Esophagus muscularis mucosa (tissue), 4 donors: ENCODE results near the gene SMIM26. TPM values are rescaled to one million over a fixed set of nuclear protein-coding genes. Genes with fewer than 3 reads are reported as not detected.

Experiments used
- DNase-seq: peaks from one replicate; pipeline ENCODE4 v3.0.0-alpha.2; 2017; ENCODE audit errors: extremely low spot score
- H3K27ac ChIP-seq, 4 donors: fragments of 200-600 bp; sonication (generic); replicated peaks in 1 of 4; 1 replicate in 3 of 4; 2 replicates in 1 of 4; pipeline ENCODE4 v1.5.1; 2016 to 2019; ENCODE audit warnings: mild to moderate bottlenecking in 1 of 4
- H3K27me3 ChIP-seq, 4 donors: fragments of 200-600 bp; sonication (generic); one replicate each; pipeline versions ENCODE4 v1.5.1 to v1.6.0; 2016 to 2019
- H3K36me3 ChIP-seq, 4 donors: fragments of 200-600 bp; sonication (generic); one replicate each; pipeline ENCODE4 v1.5.1; 2016 to 2019
- H3K4me1 ChIP-seq, 4 donors: fragments of 200-600 bp; sonication (generic); one replicate each; pipeline ENCODE4 v1.5.1; 2016 to 2019
- H3K4me3 ChIP-seq, 4 donors: fragments of 200-600 bp; sonication (generic); 1 replicate in 2 of 4; 2 replicates in 2 of 4; pipeline ENCODE4 v1.5.1; 2016 to 2019; ENCODE audit warnings: mild to moderate bottlenecking in 4 of 4, moderate library complexity in 1 of 4
- H3K9me3 ChIP-seq, 4 donors: fragments of 200-600 bp; sonication (generic); 1 replicate in 3 of 4; 2 replicates in 1 of 4; pipeline ENCODE4 v1.5.1; 2016 to 2019
- CTCF ChIP-seq, 3 experiments: fragments of 200-600 bp in 2 of 3; fragments of 450-650 bp in 1 of 3; sonication (generic) in 2 of 3; IDR thresholded peaks; one replicate each; pipeline ENCODE4 v1.5.1; 2017 to 2019; ENCODE audit warnings: antibody characterized with exemption in 3 of 3, mild to moderate bottlenecking in 2 of 3, moderate library complexity in 1 of 3
- EP300 ChIP-seq: sonication (generic); formaldehyde crosslinking; IDR thresholded peaks from one replicate; pipeline ENCODE4 v1.6.1; 2017; ENCODE audit warnings: antibody characterized with exemption
- POLR2A ChIP-seq: fragments of 450-650 bp; IDR thresholded peaks from one replicate; pipeline ENCODE4 v1.6.1; 2017; ENCODE audit warnings: antibody characterized with exemption, moderate library complexity, mild to moderate bottlenecking, low read depth
- POLR2AphosphoS5 ChIP-seq, 2 donors: sonication (generic); formaldehyde crosslinking; IDR thresholded peaks; one replicate each; pipeline ENCODE4 v1.6.1; 2017; ENCODE audit warnings: antibody characterized with exemption in 2 of 2
- WGBS: methylation state at CpG from one replicate; pipeline ENCODE4 v1.1.5; 2018; 5-methylcytosine and 5-hydroxymethylcytosine counted together
- intact Hi-C: fragments of 100-400 bp; cut with DNase I; formaldehyde crosslinking; loops from one replicate; pipeline ENCODE4 v1.15.1; 2023
- total RNA-seq, 4 donors: library from RNA; depleted of rRNA; stranded (reverse); fragments of >200 nt; gene quantifications; one replicate each; pipeline versions ENCODE4 v1.1.0 to v1.2.1, GENCODE V29; 2016

Gene SMIM26
- total RNA-seq, 4 donors from 2014 or later, result 74.4 to 165 (median 121) TPM

GRCh38 chr20:18571578-18571977, 4.3 kb downstream of the SMIM26 start:
- Histone ChIP-seq H3K9me3 (no peaks in the 10 kb centered on the region), H3K27ac (no peak overlapping the region), H3K4me3 (no peak overlapping the region), H3K27me3 (no peaks in the 10 kb centered on the region), H3K36me3 (peaks cover 0 to 31% (median 20%) of the 10 kb centered on the region in 4 donors), H3K4me1 (peaks cover 3 to 18% (median 16%) of the 10 kb centered on the region in 4 donors)
- 79% methylated on average over 2 of the region's 2 CpGs for WGBS
- DNase-seq, result no peak
- intact Hi-C loops, result no loop called here
- TF ChIP-seq POLR2A (no peak), EP300 (no peak), CTCF (IDR thresholded peaks at IDR 0.05) (no peak), POLR2AphosphoS5 (IDR thresholded peaks at IDR 0.05) (no peak)

- Histone ChIP-seq H3K9me3 (no peaks in the 10 kb centered on the region), H3K27me3 (no peaks in the 10 kb centered on the region), H3K36me3 (no peaks in the 10 kb centered on the region), H3K4me3 (no peak overlapping the region), H3K4me1 (no peaks in the 10 kb centered on the region), H3K27ac (no peak overlapping the region)
- DNase-seq, result no peak
- TF ChIP-seq EP300 (no peak), POLR2A (no peak), CTCF (IDR thresholded peaks at IDR 0.05) (no peak), POLR2AphosphoS5 (IDR thresholded peaks at IDR 0.05) (no peak)
- 86% methylated on average over 6 of the region's 6 CpGs for WGBS
- intact Hi-C loops, result no loop called here
Observed at GRCh38 chr20:18577942-18578341, 10.7 kb downstream of the SMIM26 start.

GRCh38 chr20:18578581-18578980, 11.3 kb downstream of the SMIM26 start:
- H3K4me3 ChIP-seq, result no peak overlapping the region
- 81% methylated on average over 6 of the region's 6 CpGs for WGBS
- DNase-seq, result no peak
- H3K4me1 ChIP-seq, result no peaks in the 10 kb centered on the region
- intact Hi-C loops, result no loop called here
- H3K36me3 ChIP-seq, result no peaks in the 10 kb centered on the region
- no peaks in the 10 kb centered on the region for H3K9me3 ChIP-seq
- no peak overlapping the region for H3K27ac ChIP-seq
- no peaks in the 10 kb centered on the region for H3K27me3 ChIP-seq
- TF ChIP-seq CTCF (IDR thresholded peaks at IDR 0.05) (no peak), POLR2AphosphoS5 (IDR thresholded peaks at IDR 0.05) (no peak)

GRCh38 chr20:18580012-18580411, 12.8 kb downstream of the SMIM26 start:
- no peaks in the 10 kb centered on the region for H3K4me1 ChIP-seq
- 86% methylated on average over 4 of the region's 4 CpGs for WGBS
- H3K27me3 ChIP-seq, result no peaks in the 10 kb centered on the region
- H3K36me3 ChIP-seq, result no peaks in the 10 kb centered on the region
- no peak overlapping the region for H3K27ac ChIP-seq
- DNase-seq, result no peak
- no peaks in the 10 kb centered on the region for H3K9me3 ChIP-seq
- no peak overlapping the region for H3K4me3 ChIP-seq
- TF ChIP-seq CTCF (IDR thresholded peaks at IDR 0.05) (no peak), EP300 (no peak), POLR2AphosphoS5 (IDR thresholded peaks at IDR 0.05) (no peak), POLR2A (no peak)
- intact Hi-C loops, result loop anchor here (10.0 kb wide), 1 partner anchor 215 kb away; no protein-coding TSS in a partner anchor

- H3K4me1 ChIP-seq, result peaks cover 11 to 17% (median 15%) of the 10 kb centered on the region in 4 donors
- WGBS, result 88% methylated on average over 2 of the region's 2 CpGs
- H3K27me3 ChIP-seq, result no peaks in the 10 kb centered on the region
- no peak for TF ChIP-seq POLR2A
- TF ChIP-seq POLR2AphosphoS5 (IDR thresholded peaks at IDR 0.05), result no peak
- TF ChIP-seq EP300, result no peak
- TF ChIP-seq CTCF (IDR thresholded peaks at IDR 0.05), result no peak
- H3K4me3 ChIP-seq, result no peak overlapping the region
- no peak overlapping the region for H3K27ac ChIP-seq
- intact Hi-C loops, result loop anchor here (10.0 kb wide), 1 partner anchor 210 kb away; no protein-coding TSS in a partner anchor
- H3K9me3 ChIP-seq, result no peaks in the 10 kb centered on the region
- DNase-seq, result no peak
- no peaks in the 10 kb centered on the region for H3K36me3 ChIP-seq
Observed at GRCh38 chr20:18585134-18585533, 17.9 kb downstream of the SMIM26 start.
